HCT116 (cell line): ENCODE results near the gene LDLRAD4. TPM values are rescaled to one million over a fixed set of nuclear protein-coding genes. Genes with fewer than 3 reads are reported as not detected.

Source experiments
- ATAC-seq: fragments of 200-7000 bp; cut with Tn5 transposase; 2 replicates; pipeline ENCODE4 v1.9.1; 2020; ENCODE audit warnings: mild to moderate bottlenecking, moderate library complexity
- BruUV-seq: library from RNA; stranded (reverse); fragments of 400-500 nt; replicated peaks from 2 replicates; lab custom pipeline; 2021; lab: Mats Ljungman, UMichigan
- CTCF ChIA-PET: fragments of 300-600 bp; sonication (Branson Sonifier 250); formaldehyde crosslinking; loops from one replicate; lab custom pipeline; 2021; ENCODE audit warnings: antibody characterized with exemption; lab: Charles Lee
- POLR2A ChIA-PET: fragments of 300-600, 350-600 bp; sonication (Branson Sonifier 250); formaldehyde crosslinking; loops from one replicate; lab custom pipeline; 2021; ENCODE audit warnings: antibody characterized with exemption; lab: Charles Lee
- RAD21 ChIA-PET, 2 experiments: fragments of 300-600 bp; sonication (Branson Sonifier 250); formaldehyde crosslinking; loops; one replicate each; lab custom pipeline; 2023; ENCODE audit warnings: low total read pairs in 2 of 2; ENCODE audit not compliant: uncharacterized antibody in 2 of 2, unreplicated experiment in 2 of 2, low non-redundant PET in 1 of 2; lab: Charles Lee
- DNase-seq: peaks from one replicate; pipeline ENCODE4 v3.0.0-alpha.2; 2010; ENCODE audit warnings: low read depth, low spot score
- H2AFZ ChIP-seq: fragments of 200-600 bp; shearing (Covaris generic), sonication (generic); 2 replicates; pipeline ENCODE4 v1.6.1; 2017; ENCODE audit warnings: low read depth, mixed run types, mixed read lengths, antibody characterized with exemption, low read length; ENCODE audit not compliant: poor library complexity, severe bottlenecking
- H3K27ac ChIP-seq: 2 replicates; pipeline ENCODE4 v1.5.1; 2012; ENCODE audit warnings: low read depth, low read length
- H3K27me3 ChIP-seq: fragments of 200-600 bp; sonication (generic); 2 replicates; pipeline ENCODE4 v1.6.1; 2016; ENCODE audit warnings: mixed run types, low read length, mixed read lengths; ENCODE audit not compliant: insufficient read depth
- H3K36me3 ChIP-seq, 2 experiments: fragments of 200-500 bp in 1 of 2; fragments of 200-600 bp in 1 of 2; sonication (Bioruptor generic) in 1 of 2; sonication (generic) in 1 of 2; 2 replicates each; pipeline versions ENCODE4 v1.5.1 to v1.6.1; 2014 to 2016; ENCODE audit warnings: low read length in 2 of 2, inconsistent platforms in 1 of 2, mixed read lengths in 1 of 2, mixed run types in 1 of 2; ENCODE audit not compliant: insufficient read depth in 2 of 2, control insufficient read depth in 1 of 2
- H3K4me1 ChIP-seq, 2 experiments: fragments of 200-600 bp in 1 of 2; sonication (generic) in 1 of 2; 2 replicates each; pipeline versions ENCODE4 v1.5.1 to v1.6.1; 2012 to 2017; ENCODE audit warnings: low read length in 2 of 2, inconsistent platforms in 1 of 2, mild to moderate bottlenecking in 1 of 2, mixed read lengths in 1 of 2, mixed run types in 1 of 2, moderate library complexity in 1 of 2; ENCODE audit not compliant: insufficient read depth in 2 of 2, control insufficient read depth in 1 of 2
- H3K4me2 ChIP-seq: fragments of 200-600 bp; sonication (generic); 2 replicates; pipeline ENCODE4 v1.6.1; 2017; ENCODE audit warnings: mixed run types, low read length, mixed read lengths
- H3K4me3 ChIP-seq, 2 experiments: fragments of 200-600 bp in 1 of 2; sonication (generic) in 1 of 2; replicated peaks in 1 of 2; 2 replicates each; pipeline ENCODE4 v1.5.1; 2011 to 2016; ENCODE audit warnings: low read length in 2 of 2, control low read depth in 1 of 2, low read depth in 1 of 2, mild to moderate bottlenecking in 1 of 2, mixed read lengths in 1 of 2, mixed run types in 1 of 2
- H3K79me2 ChIP-seq: fragments of 200-600 bp; sonication (generic); 2 replicates; pipeline ENCODE4 v1.6.1; 2017; ENCODE audit warnings: mild to moderate bottlenecking, mixed run types, low read length, moderate library complexity, mixed read lengths; ENCODE audit not compliant: insufficient read depth
- H3K9ac ChIP-seq: fragments of 200-600 bp; sonication (generic); 2 replicates; pipeline ENCODE4 v1.6.1; 2016; ENCODE audit warnings: low read length, mixed read lengths
- H3K9me2 ChIP-seq: fragments of 200-600 bp; sonication (generic), shearing (Covaris generic); 2 replicates; pipeline ENCODE4 v1.6.1; 2017; ENCODE audit warnings: mixed run types, mild to moderate bottlenecking, moderate library complexity; ENCODE audit not compliant: insufficient read depth
- H3K9me3 ChIP-seq, 2 experiments: fragments of 200-500 bp in 1 of 2; fragments of 200-600 bp in 1 of 2; sonication (Bioruptor generic) in 1 of 2; sonication (generic) in 1 of 2; 2 replicates each; pipeline ENCODE4 v1.6.1; 2014 to 2017; ENCODE audit warnings: low read length in 2 of 2, mixed read lengths in 2 of 2, inconsistent platforms in 1 of 2, low read depth in 1 of 2, mild to moderate bottlenecking in 1 of 2, mixed run types in 1 of 2, moderate library complexity in 1 of 2; ENCODE audit not compliant: control insufficient read depth in 1 of 2, insufficient read depth in 1 of 2
- H4K20me1 ChIP-seq: fragments of 200-600 bp; sonication (generic), shearing (Covaris generic); 2 replicates; pipeline ENCODE4 v1.6.1; 2017; ENCODE audit warnings: mixed run types, mild to moderate bottlenecking, moderate library complexity; ENCODE audit not compliant: insufficient read depth
- CBX3 ChIP-seq: IDR thresholded peaks from 2 replicates; pipeline ENCODE4 v1.6.1; 2012; ENCODE audit warnings: low read depth
- CEBPB ChIP-seq: IDR thresholded peaks from 2 replicates; pipeline ENCODE4 v1.6.1; 2012; ENCODE audit warnings: low read depth
- CTCF ChIP-seq, 3 experiments: fragments of 200-600 bp in 1 of 3; sonication (generic) in 1 of 3; IDR thresholded peaks in 2 of 3; conservative IDR thresholded peaks in 1 of 3; 2 replicates each; pipeline ENCODE4 v1.5.1; 2012 to 2017; ENCODE audit warnings: low read depth in 2 of 3, low read length in 2 of 3, antibody characterized with exemption in 1 of 3, borderline replicate concordance in 1 of 3, control low read depth in 1 of 3, mild to moderate bottlenecking in 1 of 3, mixed read lengths in 1 of 3, mixed run types in 1 of 3, moderate library complexity in 1 of 3; ENCODE audit not compliant: insufficient read depth in 1 of 3
- ELF1 ChIP-seq: IDR thresholded peaks from 2 replicates; pipeline ENCODE4 v1.6.1; 2012; ENCODE audit warnings: low read depth, borderline replicate concordance
- EZH2 ChIP-seq: fragments of 200-600 bp; sonication (generic); IDR thresholded peaks from 2 replicates; pipeline ENCODE4 v1.6.1; 2017; ENCODE audit warnings: antibody characterized with exemption, mixed run types
- EZH2phosphoT487 ChIP-seq: fragments of 200-600 bp; IDR thresholded peaks from 2 replicates; pipeline ENCODE4 v1.6.1; 2018; ENCODE audit warnings: antibody characterized with exemption, borderline replicate concordance
- FOSL1 ChIP-seq: IDR thresholded peaks from 2 replicates; pipeline ENCODE4 v1.6.1; 2012; ENCODE audit warnings: low read depth
- POLR2AphosphoS5 ChIP-seq: IDR thresholded peaks from 2 replicates; pipeline ENCODE4 v1.6.1; 2011; ENCODE audit warnings: mild to moderate bottlenecking, low read depth, low read length, moderate library complexity
- REST ChIP-seq: IDR thresholded peaks from 2 replicates; pipeline ENCODE4 v1.6.1; 2012; ENCODE audit warnings: low read depth
- SIN3A ChIP-seq: IDR thresholded peaks from 2 replicates; pipeline ENCODE4 v1.6.1; 2012; ENCODE audit warnings: low read depth
- SP1 ChIP-seq: IDR thresholded peaks from 2 replicates; pipeline ENCODE4 v1.6.1; 2012; ENCODE audit warnings: low read depth
- SRF ChIP-seq: IDR thresholded peaks from 2 replicates; pipeline ENCODE4 v1.6.1; 2012; ENCODE audit warnings: low read depth
- TCF7L2 ChIP-seq: IDR thresholded peaks from 2 replicates; pipeline ENCODE4 v1.7.0; 2011; ENCODE audit warnings: borderline replicate concordance, inconsistent platforms; ENCODE audit not compliant: insufficient read depth, insufficient read length; ENCODE audit errors: extremely low read depth
- YY1 ChIP-seq: IDR thresholded peaks from 2 replicates; pipeline ENCODE4 v1.6.1; 2011; ENCODE audit warnings: low read length, low read depth, moderate library complexity, mild to moderate bottlenecking; ENCODE audit not compliant: insufficient replicate concordance; ENCODE audit errors: extremely low read depth
- ZFX ChIP-seq: fragments of 450-650 bp; IDR thresholded peaks from 2 replicates; pipeline ENCODE4 v1.6.1; 2017
- ZNF274 ChIP-seq: fragments of 200-500 bp; sonication (Bioruptor generic); IDR thresholded peaks from 2 replicates; pipeline ENCODE4 v1.6.1; 2014; ENCODE audit warnings: mild to moderate bottlenecking, low read depth, low read length, inconsistent platforms
- intact Hi-C: fragments of 100-400 bp; cut with micrococcal nuclease; formaldehyde crosslinking; loops from 2 replicates; pipeline ENCODE4 v1.10.0; 2022
- total RNA-seq: library from RNA; stranded (reverse); gene quantifications from one replicate; pipeline ENCODE4 v1.2.1, GENCODE V29; 2021; ENCODE audit not compliant: unreplicated experiment

Gene LDLRAD4
- total RNA-seq, 1 experiment from 2014 or later: 1.2 TPM

- Histone ChIP-seq H3K27ac (no peak overlapping the region), H3K27me3 (no peaks in the 10 kb centered on the region; the same call in 1 of the 2 replicates), H3K9me3 (no peaks in the 10 kb centered on the region), H2AFZ (no peak overlapping the region), H3K4me2 (no peak overlapping the region)
- no TSS peak for BruUV-seq
- POLR2A ChIA-PET: no interaction called here
- no peak for DNase-seq
- TF ChIP-seq ZNF274 (no peak), CEBPB (no peak), POLR2AphosphoS5 (no peak), TCF7L2 (no peak), CBX3 (no peak), SIN3A (no peak), SP1 (no peak), EZH2 (no peak), SRF (no peak), ZFX (no peak), EZH2phosphoT487 (no peak), FOSL1 (no peak), ELF1 (no peak), YY1 (no peak), REST (no peak), CTCF (IDR thresholded peaks at IDR 0.05 in 2 of 3, conservative IDR thresholded peaks at IDR 0.05 in 1 of 3; ENCODE audit: borderline replicate concordance in 1 of 3, insufficient read depth in 1 of 3, low read depth in 2 of 3, low read length in 2 of 3) (no peak)
- TF ChIP-seq, all 23 proteins: peak for 0
- no peaks in the 10 kb centered on the region for H3K9me2 ChIP-seq
- no peak overlapping the region for H3K4me3 ChIP-seq
- ChIA-PET RAD21 (no interaction called here), CTCF (no interaction called here)
- H3K4me1 ChIP-seq: no peaks in the 10 kb centered on the region
- ATAC-seq: no peak
- no peaks in the 10 kb centered on the region for H3K79me2 ChIP-seq
- no peaks in the 10 kb centered on the region for H4K20me1 ChIP-seq
- H3K9ac ChIP-seq: no peak overlapping the region
- H3K36me3 ChIP-seq: no peaks in the 10 kb centered on the region
- intact Hi-C loops: no loop called here
Measured at GRCh38 chr18:13481820-13482617, 263.5 kb downstream of the LDLRAD4 start.
